Measurements from ENCODE around the gene PSMC3IP. TPM values are rescaled to one million over a fixed set of nuclear protein-coding genes. Genes with fewer than 3 reads are reported as not detected.
"Not testable (repeated sequence)": the region's sequence is repeated elsewhere in the genome, so short reads cannot be mapped to it uniquely, and the experiment has no call there.

PSMC3IP gene
- total RNA-seq, 2 experiments from 2014 or later, result 38.6 to 42.2 TPM

- DNase-seq, result no peak
- CTCF ChIA-PET, result interaction anchor here (0.6 kb wide), 1 partner anchor 39 kb away, joined by 3 read pairs; no protein-coding TSS in a partner anchor
- H3K36me3 Mint-ChIP-seq (ENCODE audit: low read depth), result peaks cover 11% of the 10 kb centered on the region
These were observed 34.1 kb downstream of the PSMC3IP start for GRCh38 chr17:42543190-42544079.

DNA sequence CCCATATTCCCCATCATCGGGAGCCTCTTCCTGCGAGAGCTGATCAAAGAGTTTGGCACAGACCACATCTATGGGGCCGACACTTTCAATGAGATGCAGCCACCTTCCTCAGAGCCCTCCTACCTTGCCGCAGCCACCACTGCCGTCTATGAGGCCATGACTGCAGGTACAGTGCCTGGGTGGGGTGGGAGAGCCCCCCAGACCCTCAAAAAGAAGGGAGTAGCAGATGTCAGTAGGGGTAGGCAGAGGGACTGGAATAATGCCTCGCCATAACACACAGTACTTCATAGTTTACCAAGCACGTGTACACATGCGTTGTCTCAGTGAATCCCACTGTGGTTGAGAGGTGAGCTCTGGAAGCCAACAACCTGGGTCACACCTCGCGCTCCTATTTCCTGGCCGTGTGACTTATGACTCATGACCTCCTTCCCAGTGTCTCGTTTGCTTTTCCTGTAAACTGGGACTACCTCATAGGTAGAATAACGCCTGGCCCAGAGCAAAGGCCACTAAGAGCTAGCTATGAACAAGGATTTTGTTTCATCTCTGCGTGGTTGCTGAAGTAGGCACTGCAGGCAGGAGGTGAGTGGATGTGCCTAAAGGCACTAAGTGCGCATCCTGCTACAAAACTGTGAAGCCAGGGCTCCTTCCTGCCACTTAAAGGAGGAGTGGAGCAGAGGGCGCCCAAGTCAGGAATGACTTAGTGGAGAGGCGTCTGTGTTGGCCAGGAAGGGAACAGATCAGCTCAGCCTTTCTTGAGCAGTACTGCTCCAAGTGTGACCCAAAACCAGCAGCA lies 36.3 kb downstream of the PSMC3IP start:
- Mint-ChIP-seq H3K27ac (peak overlapping the region; percentile 66), H3K9me3 (no peaks in the 10 kb centered on the region), H3K36me3 (ENCODE audit: low read depth) (peaks cover 14% of the 10 kb centered on the region), H3K4me1 (ENCODE audit: low read depth) (peaks cover 35% of the 10 kb centered on the region), H3K27me3 (ENCODE audit: low read depth) (no peaks in the 10 kb centered on the region), H3K4me3 (no peak overlapping the region)
- peak; percentile 71 for DNase-seq
- CTCF ChIA-PET, result interaction anchor here (0.6 to 1.5 kb wide), 6 partner anchors 11 to 1940 kb away, joined by 3 to 7 read pairs (median 5); no protein-coding TSS in a partner anchor
- intact Hi-C loops (cut with micrococcal nuclease), result no loop called here

More at GRCh38 chr17:42543190-42544079, 34.1 kb downstream of the PSMC3IP start:
- intact Hi-C loops (cut with micrococcal nuclease), result no loop called here
- peaks cover 20% of the 10 kb centered on the region for H3K4me1 Mint-ChIP-seq (ENCODE audit: low read depth)
- H3K27me3 Mint-ChIP-seq (ENCODE audit: low read depth), result no peaks in the 10 kb centered on the region
- H3K9me3 Mint-ChIP-seq, result no peaks in the 10 kb centered on the region
- no peak overlapping the region for H3K27ac Mint-ChIP-seq
- H3K4me3 Mint-ChIP-seq, result no peak overlapping the region

DNA sequence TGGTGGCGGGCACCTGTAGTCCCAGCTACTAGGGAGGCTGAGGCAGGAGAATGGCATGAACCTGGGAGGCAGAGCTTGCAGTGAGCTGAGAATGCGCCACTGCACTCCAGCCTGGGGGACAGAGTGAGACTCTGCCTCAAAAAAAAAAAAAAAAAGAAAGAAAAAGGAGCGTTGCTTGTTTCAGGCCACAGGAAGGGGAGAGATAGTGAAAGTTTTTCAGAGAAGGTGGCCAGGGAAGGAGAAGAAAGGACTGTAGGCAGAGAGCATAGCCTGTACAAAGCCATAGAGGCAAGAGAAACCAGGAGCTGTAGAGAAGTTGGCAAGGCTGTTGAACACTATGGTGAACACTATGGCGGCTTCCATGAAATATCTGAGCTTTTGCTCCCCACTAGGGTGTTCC lies 37.0 kb downstream of the PSMC3IP start:
- H3K4me3 Mint-ChIP-seq; DNase-seq; H3K9me3 Mint-ChIP-seq; intact Hi-C loops (cut with micrococcal nuclease); H3K27me3 Mint-ChIP-seq (ENCODE audit: low read depth): not testable (repeated sequence)
- CTCF ChIA-PET, result interaction anchor here (0.6 to 1.5 kb wide), 3 partner anchors 10 to 1939 kb away, joined by 6 to 7 read pairs (median 6); no protein-coding TSS in a partner anchor
- H3K4me1 Mint-ChIP-seq (ENCODE audit: low read depth), result peaks cover 37% of the 10 kb centered on the region
- peak overlapping the region; percentile 66 for H3K27ac Mint-ChIP-seq
- H3K36me3 Mint-ChIP-seq (ENCODE audit: low read depth), result peaks cover 14% of the 10 kb centered on the region

DNA sequence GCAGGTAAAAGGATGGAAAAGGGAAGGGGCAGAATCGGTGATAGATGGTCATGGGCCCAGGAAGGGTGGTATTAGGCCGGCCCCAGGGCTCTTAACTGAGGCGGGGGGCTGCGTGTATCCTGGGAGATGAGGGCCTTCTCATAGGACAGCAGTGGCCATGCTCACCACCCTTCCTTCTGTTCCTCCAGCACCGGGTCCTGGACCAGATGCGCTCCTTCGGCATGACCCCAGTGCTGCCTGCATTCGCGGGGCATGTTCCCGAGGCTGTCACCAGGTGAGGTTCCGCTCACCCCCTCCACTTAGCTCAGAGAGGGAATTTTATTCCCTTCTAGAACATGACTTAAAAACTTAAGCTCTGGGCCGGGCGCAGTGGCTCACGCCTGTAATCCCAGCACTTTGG lies 39.0 kb downstream of the PSMC3IP start:
- Mint-ChIP-seq H3K9me3 (no peaks in the 10 kb centered on the region), H3K4me3 (no peak overlapping the region), H3K36me3 (ENCODE audit: low read depth) (peaks cover 14% of the 10 kb centered on the region), H3K27me3 (ENCODE audit: low read depth) (no peaks in the 10 kb centered on the region), H3K4me1 (ENCODE audit: low read depth) (peaks cover 42% of the 10 kb centered on the region), H3K27ac (no peak overlapping the region)
- intact Hi-C loops (cut with micrococcal nuclease), result no loop called here
- DNase-seq, result no peak
- CTCF ChIA-PET, result interaction anchor here (0.5 to 0.9 kb wide), 2 partner anchors 11 to 201 kb away, joined by 3 to 4 read pairs; no protein-coding TSS in a partner anchor

- Mint-ChIP-seq H3K4me3 (peak overlapping the region; percentile 85), H3K27ac (peak overlapping the region; percentile 32), H3K4me1 (ENCODE audit: low read depth) (peaks cover 42% of the 10 kb centered on the region), H3K36me3 (ENCODE audit: low read depth) (peaks cover 14% of the 10 kb centered on the region), H3K27me3 (ENCODE audit: low read depth) (no peaks in the 10 kb centered on the region), H3K9me3 (no peaks in the 10 kb centered on the region)
- DNase-seq, result no peak
- intact Hi-C loops (cut with micrococcal nuclease), result no loop called here
- CTCF ChIA-PET, result interaction anchor here (0.9 kb wide), 1 partner anchor 11 kb away, joined by 5 read pairs; no protein-coding TSS in a partner anchor
These were observed 39.6 kb downstream of the PSMC3IP start for GRCh38 chr17:42537826-42538451.

DNA sequence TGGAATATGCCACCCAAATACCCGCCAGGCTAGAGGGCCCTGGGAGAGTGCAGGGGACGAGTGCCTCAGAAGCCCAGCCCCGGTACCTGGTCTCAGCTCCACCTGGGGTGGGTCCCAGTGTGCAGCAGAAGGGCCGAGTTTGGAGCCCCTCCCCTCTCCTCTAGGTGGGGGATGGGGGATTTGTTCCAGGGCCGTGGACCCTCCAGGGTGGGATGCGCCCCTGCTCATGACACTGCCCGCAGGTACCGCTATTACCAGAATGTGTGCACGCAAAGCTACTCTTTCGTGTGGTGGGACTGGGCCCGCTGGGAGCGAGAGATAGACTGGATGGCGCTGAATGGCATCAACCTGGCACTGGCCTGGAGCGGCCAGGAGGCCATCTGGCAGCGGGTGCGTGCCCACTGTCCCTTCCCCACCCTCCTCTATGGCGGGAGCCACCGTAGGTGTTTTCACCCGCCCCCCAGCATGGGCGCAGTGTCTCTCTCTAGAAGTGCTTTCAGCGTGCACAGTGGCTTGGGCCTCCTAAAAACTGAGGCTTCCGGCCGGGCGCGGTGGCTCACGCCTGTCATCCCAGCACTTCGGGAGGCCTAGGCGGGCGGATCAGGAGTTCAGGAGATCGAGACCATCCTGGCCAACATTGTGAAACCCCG lies 40.2 kb downstream of the PSMC3IP start:
- intact Hi-C loops (cut with micrococcal nuclease), result no loop called here

GRCh38 chr17:42536372-42537155 lies 41.0 kb downstream of the PSMC3IP start:
- intact Hi-C loops (cut with micrococcal nuclease), result no loop called here
- peaks cover 44% of the 10 kb centered on the region for H3K4me1 Mint-ChIP-seq (ENCODE audit: low read depth)
- peak overlapping the region; percentile 74 for H3K27ac Mint-ChIP-seq
- peak overlapping the region; percentile 85 for H3K4me3 Mint-ChIP-seq
- H3K9me3 Mint-ChIP-seq, result no peaks in the 10 kb centered on the region
- CTCF ChIA-PET, result interaction anchor here (0.6 to 2.1 kb wide), 10 partner anchors 9 to 571 kb away, joined by 3 to 7 read pairs (median 3); partner anchors contain the start of gene PLEKHH3
- no peaks in the 10 kb centered on the region for H3K27me3 Mint-ChIP-seq (ENCODE audit: low read depth)
- H3K36me3 Mint-ChIP-seq (ENCODE audit: low read depth), result peaks cover 12% of the 10 kb centered on the region
- DNase-seq, result peak; percentile 80

More for the DNA sequence above, 40.2 kb downstream of the PSMC3IP start:
- H3K4me3 Mint-ChIP-seq, result peak overlapping the region; percentile 85
- no peak overlapping the region for H3K27ac Mint-ChIP-seq
- peaks cover 42% of the 10 kb centered on the region for H3K4me1 Mint-ChIP-seq (ENCODE audit: low read depth)
- CTCF ChIA-PET, result interaction anchor here (0.6 to 2.1 kb wide), 5 partner anchors 10 to 62 kb away, joined by 3 to 7 read pairs (median 3); no protein-coding TSS in a partner anchor
- H3K9me3 Mint-ChIP-seq, result no peaks in the 10 kb centered on the region
- no peak for DNase-seq
- peaks cover 12% of the 10 kb centered on the region for H3K36me3 Mint-ChIP-seq (ENCODE audit: low read depth)
- H3K27me3 Mint-ChIP-seq (ENCODE audit: low read depth), result no peaks in the 10 kb centered on the region

DNA sequence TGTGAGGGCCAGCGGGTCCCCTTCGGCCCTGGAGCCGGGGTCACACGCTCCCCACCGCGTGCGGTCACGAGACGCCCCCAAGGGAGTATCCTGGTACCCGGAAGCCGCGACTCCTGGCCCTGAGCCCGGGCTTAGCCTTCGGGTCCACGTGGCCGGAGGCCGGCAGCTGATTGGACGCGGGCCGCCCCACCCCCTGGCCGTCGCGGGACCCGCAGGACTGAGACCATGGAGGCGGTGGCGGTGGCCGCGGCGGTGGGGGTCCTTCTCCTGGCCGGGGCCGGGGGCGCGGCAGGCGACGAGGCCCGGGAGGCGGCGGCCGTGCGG lies 41.5 kb downstream of the PSMC3IP start, which contains the start of gene NAGLU:
Gene NAGLU (plus strand): TSS at position 194 of the 324 bp plus-strand sequence. CDS start 32 bp downstream, at position 226.
- H3K9me3 Mint-ChIP-seq, result no peaks in the 10 kb centered on the region
- H3K36me3 Mint-ChIP-seq (ENCODE audit: low read depth), result peaks cover 12% of the 10 kb centered on the region
- peaks cover 44% of the 10 kb centered on the region for H3K4me1 Mint-ChIP-seq (ENCODE audit: low read depth)
- intact Hi-C loops (cut with micrococcal nuclease), result no loop called here
- no peaks in the 10 kb centered on the region for H3K27me3 Mint-ChIP-seq (ENCODE audit: low read depth)
- peak; percentile 88 for DNase-seq
- CTCF ChIA-PET, result interaction anchor here (0.7 to 2.1 kb wide), 8 partner anchors 9 to 571 kb away, joined by 3 to 7 read pairs (median 3); partner anchors contain the start of gene PLEKHH3
- H3K27ac Mint-ChIP-seq, result peak within 1 kb of the TSS; percentile 85
- H3K4me3 Mint-ChIP-seq, result peak within 1 kb of the TSS; percentile 88

- intact Hi-C loops (cut with micrococcal nuclease), result no loop called here
- peaks cover 11% of the 10 kb centered on the region for H3K36me3 Mint-ChIP-seq (ENCODE audit: low read depth)
These were observed 42.1 kb downstream of the PSMC3IP start for GRCh38 chr17:42535155-42536047.

More at GRCh38 chr17:42535155-42536047, 42.1 kb downstream of the PSMC3IP start:
- no peak for DNase-seq
- H3K4me3 Mint-ChIP-seq, result peak overlapping the region; percentile 88
- peaks cover 44% of the 10 kb centered on the region for H3K4me1 Mint-ChIP-seq (ENCODE audit: low read depth)
- CTCF ChIA-PET, result interaction anchor here (0.7 to 2.1 kb wide), 7 partner anchors 8 to 570 kb away, joined by 3 to 7 read pairs (median 3); partner anchors contain the start of gene PLEKHH3
- no peaks in the 10 kb centered on the region for H3K9me3 Mint-ChIP-seq
- H3K27ac Mint-ChIP-seq, result peak overlapping the region; percentile 85
- H3K27me3 Mint-ChIP-seq (ENCODE audit: low read depth), result no peaks in the 10 kb centered on the region
